ENCODE measurements around the gene DPP9. TPM values are rescaled to one million over a fixed set of nuclear protein-coding genes. Genes with fewer than 3 reads are reported as not detected.
A peak's percentile ranks its signal among the peaks of the same experiment; 100 is the strongest.

Gene DPP9
- total RNA-seq, 3 donors from 2014 or later: 67.8 to 89.3 (median 74.0) TPM

DNA sequence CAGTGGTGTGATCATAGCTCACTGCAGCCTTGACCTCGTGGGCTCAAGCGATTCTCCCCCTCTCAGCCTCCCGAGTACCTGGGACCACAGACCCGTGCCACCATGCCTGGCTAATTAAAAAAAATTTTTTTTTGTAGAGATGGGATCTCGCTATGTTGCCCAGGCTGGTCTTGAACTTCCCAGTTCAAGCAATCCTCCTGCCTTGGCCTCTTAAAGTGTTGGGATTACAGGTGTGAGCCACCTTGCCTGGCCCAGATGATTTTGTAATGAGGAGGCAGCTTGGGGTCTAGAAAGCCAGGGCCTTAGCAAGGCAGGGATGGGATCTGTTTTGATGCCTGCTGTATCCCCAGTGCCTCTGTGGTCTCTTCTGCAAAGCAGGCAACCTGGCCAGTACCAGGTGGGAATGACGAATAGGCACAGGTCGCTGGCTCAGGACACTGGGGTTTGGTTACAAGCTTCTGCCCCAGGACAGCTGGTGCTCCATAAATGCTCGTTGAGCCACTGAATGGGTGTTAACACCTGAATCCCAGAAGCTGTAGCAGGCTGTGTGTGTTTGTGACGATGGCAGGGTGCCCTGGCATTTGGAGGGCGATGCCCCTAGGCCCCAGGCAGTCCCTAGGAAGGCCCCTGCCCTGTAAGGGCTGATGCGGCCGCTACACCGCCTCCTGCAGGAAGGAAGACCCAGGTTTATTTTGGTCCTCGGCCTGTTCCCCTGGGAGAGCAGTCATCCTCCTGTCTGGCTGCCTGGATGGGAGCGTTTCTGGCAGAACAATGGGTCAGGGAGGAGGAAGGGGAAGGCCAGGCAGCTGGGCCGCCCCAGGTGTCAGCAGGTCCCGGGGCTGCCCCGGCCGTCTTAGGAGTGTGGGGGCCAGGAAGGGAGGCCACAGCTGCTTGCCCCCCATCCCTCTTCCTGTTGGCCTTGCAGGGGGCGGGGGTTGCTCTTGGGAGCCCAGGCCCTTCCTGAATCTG lies 75.7 kb downstream of the DPP9 start:
- no peak overlapping the region for H3K4me3 ChIP-seq
- DNase-seq (no peak), ATAC-seq (no peak)
- H3K36me3 ChIP-seq (ENCODE audit: low read depth): no peaks in the 10 kb centered on the region
- H3K4me1 ChIP-seq (ENCODE audit: low read depth): no peaks in the 10 kb centered on the region
- H3K9me3 ChIP-seq: no peaks in the 10 kb centered on the region
- TF ChIP-seq, protein P1, sequence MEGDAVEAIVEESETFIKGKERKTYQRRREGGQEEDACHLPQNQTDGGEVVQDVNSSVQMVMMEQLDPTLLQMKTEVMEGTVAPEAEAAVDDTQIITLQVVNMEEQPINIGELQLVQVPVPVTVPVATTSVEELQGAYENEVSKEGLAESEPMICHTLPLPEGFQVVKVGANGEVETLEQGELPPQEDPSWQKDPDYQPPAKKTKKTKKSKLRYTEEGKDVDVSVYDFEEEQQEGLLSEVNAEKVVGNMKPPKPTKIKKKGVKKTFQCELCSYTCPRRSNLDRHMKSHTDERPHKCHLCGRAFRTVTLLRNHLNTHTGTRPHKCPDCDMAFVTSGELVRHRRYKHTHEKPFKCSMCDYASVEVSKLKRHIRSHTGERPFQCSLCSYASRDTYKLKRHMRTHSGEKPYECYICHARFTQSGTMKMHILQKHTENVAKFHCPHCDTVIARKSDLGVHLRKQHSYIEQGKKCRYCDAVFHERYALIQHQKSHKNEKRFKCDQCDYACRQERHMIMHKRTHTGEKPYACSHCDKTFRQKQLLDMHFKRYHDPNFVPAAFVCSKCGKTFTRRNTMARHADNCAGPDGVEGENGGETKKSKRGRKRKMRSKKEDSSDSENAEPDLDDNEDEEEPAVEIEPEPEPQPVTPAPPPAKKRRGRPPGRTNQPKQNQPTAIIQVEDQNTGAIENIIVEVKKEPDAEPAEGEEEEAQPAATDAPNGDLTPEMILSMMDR (IDR thresholded peaks at IDR 0.05): no peak
- intact Hi-C loops (cut with DNase I, micrococcal nuclease): no loop called here

DNA sequence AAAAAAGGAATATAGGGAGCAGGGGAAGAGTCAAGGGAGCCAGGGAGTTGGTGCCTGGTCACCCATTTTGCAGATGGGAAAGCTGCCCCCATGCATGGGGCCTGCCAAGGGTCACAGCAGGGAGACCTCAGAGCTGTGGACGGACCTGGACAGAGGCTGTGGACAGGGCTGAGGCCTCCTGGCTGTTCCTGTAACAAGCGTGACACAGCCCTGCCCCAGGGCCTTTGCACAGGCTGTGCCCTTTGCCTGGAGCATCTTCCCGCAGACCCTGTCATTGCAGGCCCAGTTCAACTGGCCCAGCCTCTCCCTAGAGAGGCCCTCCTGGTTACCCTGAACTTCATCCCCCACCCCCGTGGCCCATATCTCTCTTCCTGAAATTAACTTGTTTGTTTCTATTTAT lies 77.9 kb downstream of the DPP9 start:
- DNase-seq: no peak
- Histone ChIP-seq H3K4me1 (ENCODE audit: low read depth) (no peaks in the 10 kb centered on the region), H3K36me3 (ENCODE audit: low read depth) (no peaks in the 10 kb centered on the region), H3K4me3 (no peak overlapping the region), H3K9me3 (no peaks in the 10 kb centered on the region)
- ATAC-seq: no peak
- TF ChIP-seq, protein P1 (IDR thresholded peaks at IDR 0.05): no peak
- intact Hi-C loops (cut with DNase I, micrococcal nuclease): no loop called here

DNA sequence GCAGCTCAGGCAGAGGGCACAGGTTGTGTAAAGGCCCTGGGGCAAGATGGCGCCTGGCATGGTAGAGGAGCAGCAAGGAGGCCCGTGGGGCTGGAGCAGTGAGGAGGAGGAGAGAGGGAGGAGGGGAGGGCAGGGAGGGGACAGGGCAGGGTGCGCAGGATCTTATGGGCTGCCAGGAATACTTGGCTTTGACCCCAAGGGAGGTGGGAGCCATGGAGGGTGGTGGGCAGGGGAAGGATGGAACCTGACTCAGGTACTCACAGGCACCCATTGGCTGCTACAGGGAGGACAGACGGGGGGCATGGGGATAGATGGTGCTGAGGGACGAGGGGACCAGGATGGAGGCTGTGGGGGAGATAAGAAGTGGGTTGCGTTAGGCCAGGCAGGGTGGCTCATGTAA lies 81.0 kb downstream of the DPP9 start:
- TF ChIP-seq, protein P1 (IDR thresholded peaks at IDR 0.05): no peak
- Histone ChIP-seq H3K9me3 (no peaks in the 10 kb centered on the region), H3K4me1 (ENCODE audit: low read depth) (peaks cover 15% of the 10 kb centered on the region), H3K36me3 (ENCODE audit: low read depth) (no peaks in the 10 kb centered on the region), H3K4me3 (no peak overlapping the region)
- ATAC-seq: no peak
- DNase-seq: no peak
- intact Hi-C loops (cut with DNase I, micrococcal nuclease): no loop called here

DNA sequence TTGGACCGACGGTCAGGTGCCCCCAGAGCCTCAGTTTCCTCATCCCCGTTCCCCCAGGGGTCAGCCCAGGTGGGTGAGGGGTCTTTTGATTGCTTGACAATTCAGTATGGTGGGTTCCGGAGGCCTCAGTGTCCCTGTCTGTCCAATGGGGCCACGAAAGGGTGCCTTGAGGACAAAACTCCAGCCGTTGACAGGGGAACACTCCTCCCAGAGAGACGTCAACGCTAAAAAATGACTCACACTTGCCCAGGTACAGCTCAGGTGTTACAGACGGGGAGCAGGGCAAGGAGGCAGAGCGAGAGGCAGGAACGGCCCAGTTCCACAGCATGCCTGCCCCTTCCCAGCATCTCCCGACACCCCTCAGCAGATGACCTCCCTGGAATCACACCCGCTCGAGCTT lies 82.5 kb downstream of the DPP9 start:
- peaks cover 19% of the 10 kb centered on the region for H3K4me1 ChIP-seq (ENCODE audit: low read depth)
- no peak overlapping the region for H3K4me3 ChIP-seq
- TF ChIP-seq, protein P1 (IDR thresholded peaks at IDR 0.05): no peak
- no peaks in the 10 kb centered on the region for H3K9me3 ChIP-seq
- H3K36me3 ChIP-seq (ENCODE audit: low read depth): no peaks in the 10 kb centered on the region
- intact Hi-C loops (cut with DNase I, micrococcal nuclease): no loop called here
- no peak for DNase-seq
- no peak for ATAC-seq

DNA sequence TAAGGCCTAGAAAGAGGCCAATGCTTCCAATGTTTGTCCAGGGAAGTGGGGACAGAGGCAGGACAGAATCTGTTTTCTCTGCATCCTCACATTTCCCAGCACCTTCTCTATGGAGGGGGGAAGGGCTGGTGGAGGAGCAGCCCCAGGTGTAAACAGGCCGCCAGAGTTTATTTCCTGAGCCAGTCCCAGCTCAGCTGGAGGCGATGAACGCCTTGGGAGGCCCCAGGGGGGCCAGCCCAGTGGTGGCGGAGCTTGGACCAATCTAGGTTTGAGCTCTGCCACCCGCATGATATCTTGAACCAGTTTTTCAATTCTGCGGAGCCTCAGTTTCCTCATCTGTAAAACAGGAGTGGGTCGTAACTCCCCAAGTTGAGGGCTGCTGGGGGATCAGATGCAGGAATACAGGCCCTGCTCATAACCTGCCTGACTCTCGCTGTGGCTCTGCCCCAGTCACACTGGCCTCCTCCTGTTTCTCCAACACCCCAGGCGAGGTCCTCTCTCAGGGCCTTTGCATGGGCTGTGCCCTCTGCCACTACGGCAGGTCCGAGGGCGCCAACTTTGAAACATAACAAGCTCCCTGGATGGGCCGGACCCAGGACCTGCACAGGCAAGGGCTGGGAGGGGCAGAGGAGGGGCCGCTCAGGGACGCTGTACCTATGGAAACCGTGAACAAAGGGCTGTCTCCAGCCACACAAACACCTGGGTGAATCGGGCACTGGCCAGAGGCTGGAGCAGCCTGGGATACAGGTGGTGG lies 83.2 kb downstream of the DPP9 start:
- ATAC-seq (peak; percentile 45), DNase-seq (peak; percentile 56 to 74 (median 61))
- TF ChIP-seq, protein P1 (IDR thresholded peaks at IDR 0.05): no peak
- intact Hi-C loops (cut with DNase I, micrococcal nuclease): no loop called here
- Histone ChIP-seq H3K4me3 (peak overlapping the region; percentile 34), H3K36me3 (ENCODE audit: low read depth) (no peaks in the 10 kb centered on the region), H3K4me1 (ENCODE audit: low read depth) (peaks cover 24% of the 10 kb centered on the region), H3K9me3 (no peaks in the 10 kb centered on the region)
